ENCODE measurements around the gene CTXND1.

Gene CTXND1

GRCh38 chr15:80179025-80179759 is 72.8 kb downstream of the CTXND1 start:
- no peak overlapping the region for H3K4me3 ChIP-seq (ENCODE audit: low read depth, low read length)
- TF ChIP-seq CTCF (IDR thresholded peaks at IDR 0.05; ENCODE audit: control insufficient read depth, extremely low read depth, insufficient read depth) = no peak
- DNase-seq (ENCODE audit: low read depth) = no peak

- no peak overlapping the region for H3K4me3 ChIP-seq (ENCODE audit: low read depth, low read length)
- no peak for TF ChIP-seq CTCF (IDR thresholded peaks at IDR 0.05; ENCODE audit: control insufficient read depth, extremely low read depth, insufficient read depth)
- DNase-seq (ENCODE audit: low read depth) = no peak
Measured at GRCh38 chr15:80177156-80177555, 74.9 kb downstream of the CTXND1 start.

GRCh38 chr15:80176443-80176842 is 75.6 kb downstream of the CTXND1 start:
- no peak for DNase-seq (ENCODE audit: low read depth)
- no peak for TF ChIP-seq CTCF (IDR thresholded peaks at IDR 0.05; ENCODE audit: control insufficient read depth, extremely low read depth, insufficient read depth)
- no peak overlapping the region for H3K4me3 ChIP-seq (ENCODE audit: low read depth, low read length)

- H3K4me3 ChIP-seq (ENCODE audit: low read depth, low read length) = no peak overlapping the region
- TF ChIP-seq CTCF (IDR thresholded peaks at IDR 0.05; ENCODE audit: control insufficient read depth, extremely low read depth, insufficient read depth) = no peak
- DNase-seq (ENCODE audit: low read depth) = no peak
Measured at GRCh38 chr15:80175436-80175835, 76.6 kb downstream of the CTXND1 start.

- no peak overlapping the region for H3K4me3 ChIP-seq (ENCODE audit: low read depth, low read length)
- no peak for DNase-seq (ENCODE audit: low read depth)
- TF ChIP-seq CTCF (IDR thresholded peaks at IDR 0.05; ENCODE audit: control insufficient read depth, extremely low read depth, insufficient read depth) = no peak
Measured at GRCh38 chr15:80174017-80174746, 77.8 kb downstream of the CTXND1 start.

- TF ChIP-seq CTCF (IDR thresholded peaks at IDR 0.05; ENCODE audit: control insufficient read depth, extremely low read depth, insufficient read depth) = peak; percentile 83
- no peak overlapping the region for H3K4me3 ChIP-seq (ENCODE audit: low read depth, low read length)
- DNase-seq (ENCODE audit: low read depth) = no peak
Measured at GRCh38 chr15:80173022-80173759, 78.8 kb downstream of the CTXND1 start.

Measured in LNCaP clone FGC (cell line).